GM19463 (cell line): ENCODE measurements around the gene MPRIP.

Experiments used
- ATAC-seq: cut with Tn5 transposase; IDR thresholded peaks from one replicate; pipeline ENCODE4 v1.9.1; 2021; ENCODE audit warnings: mild to moderate bottlenecking, moderate library complexity; ENCODE audit not compliant: unreplicated experiment

The MPRIP gene

DNA sequence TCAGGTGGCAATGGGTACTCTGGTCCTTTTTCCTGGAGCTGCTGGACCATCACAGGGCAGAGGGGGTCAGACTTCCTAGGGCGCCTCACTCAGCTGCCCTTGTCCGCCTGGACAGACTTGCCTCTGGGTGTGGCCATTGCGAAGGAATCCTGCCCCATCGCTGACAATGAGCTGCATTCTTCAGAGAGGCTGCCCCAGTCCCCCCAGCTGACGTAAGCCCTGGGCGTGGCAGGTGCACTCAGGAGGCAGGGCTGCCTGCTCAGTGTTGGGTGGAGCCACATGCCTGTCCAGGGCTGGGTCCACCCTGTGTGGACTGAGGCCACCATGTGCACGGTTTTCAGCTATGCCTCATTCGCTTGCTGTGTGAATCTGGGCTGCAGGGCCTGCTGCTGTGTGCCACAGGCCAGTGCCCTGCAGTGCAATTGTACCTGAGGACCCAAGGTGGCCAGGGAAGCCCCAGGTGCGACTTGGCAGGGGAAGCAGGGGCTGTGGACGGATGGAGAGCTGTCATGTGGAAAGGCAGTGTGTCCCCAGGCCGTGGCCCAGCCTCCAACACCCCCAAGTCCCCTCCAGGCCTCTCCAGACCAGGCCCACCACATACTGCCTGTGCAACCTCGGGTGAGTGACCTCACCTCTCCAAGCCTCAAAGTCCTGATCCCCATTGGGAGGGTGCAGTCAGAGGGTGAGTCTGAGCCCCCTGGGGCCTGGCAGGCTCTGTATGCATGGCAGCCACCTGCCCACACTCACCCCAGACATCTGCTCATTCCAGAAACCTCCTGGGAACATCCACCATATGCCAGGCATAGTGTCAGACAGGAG lies 14.0 kb upstream of the MPRIP start:
- ATAC-seq, result no peak

DNA sequence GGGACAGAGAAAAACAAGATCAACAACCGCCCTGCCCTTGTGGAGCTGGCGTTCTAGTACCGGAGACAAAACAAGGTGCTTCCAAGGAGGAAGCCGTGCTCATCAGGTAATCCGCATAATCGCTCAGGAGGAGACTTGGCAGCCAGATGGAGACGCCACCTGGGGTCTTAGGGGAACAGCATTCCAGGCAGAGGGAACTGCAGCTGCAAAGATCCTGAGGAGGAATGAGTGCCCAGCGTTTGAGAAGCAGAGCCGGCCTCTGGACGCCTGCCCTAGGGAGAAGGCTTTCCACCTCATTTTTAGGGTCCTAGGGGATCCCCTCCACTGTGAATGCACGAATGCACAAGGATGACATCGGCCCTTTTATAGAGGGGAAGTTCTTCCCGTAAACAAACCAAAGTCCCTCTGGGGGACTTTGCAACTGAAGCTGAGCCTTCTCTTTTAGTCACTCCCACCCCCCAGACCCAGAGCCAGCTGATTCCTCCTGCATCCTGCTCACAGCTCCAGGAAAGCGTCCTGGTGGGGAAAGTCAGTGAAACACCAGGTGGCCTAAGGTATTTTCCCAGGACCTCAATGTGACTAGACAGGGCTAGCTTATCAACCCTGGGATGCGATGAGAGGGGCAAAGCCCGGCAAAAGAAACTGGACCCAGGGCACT lies 13.2 kb upstream of the MPRIP start:
- ATAC-seq, result no peak

DNA sequence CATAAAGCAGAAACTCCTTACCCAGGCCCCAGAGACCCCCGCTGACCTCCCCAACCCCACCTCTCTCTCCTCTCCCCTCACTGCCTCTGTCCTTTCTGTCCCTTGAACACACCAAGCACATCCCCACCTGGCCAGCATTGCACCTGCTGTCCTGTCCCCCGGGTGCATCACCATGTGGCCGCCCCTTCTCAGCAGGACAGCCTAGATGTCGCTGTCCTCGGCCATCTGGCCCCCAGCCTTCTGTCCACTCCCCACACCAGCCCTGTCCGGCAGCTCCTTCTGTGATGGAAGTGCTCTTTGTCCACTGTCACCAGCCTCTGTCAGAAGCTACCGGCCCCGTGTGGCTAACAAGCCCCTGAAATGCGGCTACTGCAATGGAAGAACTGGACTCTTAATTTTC lies 12.3 kb upstream of the MPRIP start:
- no peak for ATAC-seq

DNA sequence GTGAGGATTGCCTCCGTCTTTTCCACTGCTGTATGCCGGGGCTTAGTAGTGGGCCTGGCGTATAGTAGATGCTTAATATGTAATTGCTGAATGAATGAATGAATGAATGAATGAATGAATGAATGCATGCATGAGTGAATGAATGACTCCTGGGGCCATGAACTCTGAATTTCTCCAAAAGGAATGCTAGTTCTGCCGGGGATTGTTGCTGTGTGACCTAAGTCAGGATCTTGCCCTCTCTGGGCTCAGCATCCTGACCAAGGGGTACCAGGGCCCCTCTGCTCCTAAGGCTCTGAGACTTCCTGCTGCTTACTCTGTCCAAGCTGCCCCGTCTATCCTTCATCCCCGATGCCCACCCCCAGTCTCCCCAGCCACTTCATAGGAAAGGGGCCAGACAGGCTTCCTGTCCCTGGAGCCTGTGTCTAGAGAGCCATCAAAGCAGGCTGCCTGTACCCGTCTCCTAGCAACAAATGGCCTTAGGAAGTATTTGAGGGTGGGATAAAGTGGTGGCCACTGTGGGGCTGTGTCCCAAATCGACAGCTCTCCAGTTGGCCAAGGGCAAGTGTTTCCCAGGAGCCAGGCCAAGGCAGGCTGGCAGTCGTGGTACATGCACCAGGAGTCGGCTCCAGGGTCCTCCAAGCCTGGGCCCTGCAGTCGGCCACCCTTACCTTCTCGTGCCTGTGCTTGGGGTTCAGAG lies 11.6 kb upstream of the MPRIP start:
- no peak for ATAC-seq

DNA sequence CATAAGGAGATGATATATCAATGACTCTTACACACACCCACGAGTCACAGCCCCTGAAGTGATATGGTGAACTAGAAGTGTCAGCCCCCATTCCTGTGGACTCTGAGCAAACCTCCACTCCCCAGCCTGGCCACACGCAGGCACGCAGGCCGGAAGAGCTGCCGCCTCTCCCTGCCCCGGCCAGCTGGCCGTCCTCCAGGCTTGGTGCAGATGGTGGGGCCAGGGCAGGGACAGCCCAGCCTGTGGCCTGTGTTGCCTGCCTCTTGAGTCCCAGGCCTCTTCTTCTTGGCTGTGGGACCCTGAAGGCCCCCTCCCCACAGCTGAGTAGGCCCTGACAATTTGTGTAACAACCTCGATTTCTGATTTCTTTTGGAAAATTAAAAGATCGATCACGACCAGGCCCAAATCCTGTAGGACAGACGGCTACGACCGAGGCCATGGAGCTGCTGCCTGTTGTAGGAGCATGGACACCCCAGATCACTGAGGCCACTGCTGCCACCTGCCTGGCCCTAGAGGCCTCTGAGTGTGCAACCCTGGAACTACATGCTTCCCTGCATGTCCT lies 10.0 kb upstream of the MPRIP start:
- ATAC-seq, result no peak

DNA sequence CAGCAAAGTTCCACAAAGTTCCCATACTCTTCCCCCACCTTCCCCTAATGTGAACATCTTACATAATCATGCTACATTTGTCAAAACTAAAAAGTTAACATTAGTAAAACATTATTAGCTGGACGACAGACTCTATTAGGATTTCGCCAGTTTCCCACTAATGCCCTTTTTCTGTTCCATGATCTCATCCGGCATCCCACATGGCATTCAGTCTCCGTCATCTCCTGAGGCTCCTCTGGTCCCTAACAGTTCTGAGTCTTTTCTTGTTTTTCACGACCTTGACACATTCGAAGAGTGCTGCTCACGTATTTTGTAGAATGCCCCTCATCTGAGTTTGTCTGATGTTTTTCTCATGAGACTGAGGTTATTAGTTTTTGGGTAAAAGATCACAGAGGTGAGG lies 8.8 kb upstream of the MPRIP start:
- ATAC-seq, result no peak

DNA sequence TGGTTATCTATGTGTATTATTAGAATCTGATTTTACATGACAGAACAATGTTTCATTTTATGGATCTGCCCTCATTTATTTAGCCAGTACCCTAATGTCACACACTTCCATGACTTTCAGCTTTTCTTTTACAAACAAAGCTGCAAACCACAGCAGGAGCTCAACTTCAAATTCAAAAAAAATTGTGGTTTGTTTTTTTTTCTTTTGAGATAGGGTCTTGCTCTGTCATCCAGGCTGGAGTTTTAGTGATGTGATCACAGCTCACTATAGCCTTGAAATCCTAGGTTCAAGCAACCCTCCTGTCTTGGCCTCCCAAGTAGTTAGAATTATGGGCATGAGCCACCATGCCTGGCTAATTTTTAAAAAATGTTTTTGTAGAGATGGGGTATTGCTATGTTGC lies 8.2 kb upstream of the MPRIP start:
- ATAC-seq, result no peak

DNA sequence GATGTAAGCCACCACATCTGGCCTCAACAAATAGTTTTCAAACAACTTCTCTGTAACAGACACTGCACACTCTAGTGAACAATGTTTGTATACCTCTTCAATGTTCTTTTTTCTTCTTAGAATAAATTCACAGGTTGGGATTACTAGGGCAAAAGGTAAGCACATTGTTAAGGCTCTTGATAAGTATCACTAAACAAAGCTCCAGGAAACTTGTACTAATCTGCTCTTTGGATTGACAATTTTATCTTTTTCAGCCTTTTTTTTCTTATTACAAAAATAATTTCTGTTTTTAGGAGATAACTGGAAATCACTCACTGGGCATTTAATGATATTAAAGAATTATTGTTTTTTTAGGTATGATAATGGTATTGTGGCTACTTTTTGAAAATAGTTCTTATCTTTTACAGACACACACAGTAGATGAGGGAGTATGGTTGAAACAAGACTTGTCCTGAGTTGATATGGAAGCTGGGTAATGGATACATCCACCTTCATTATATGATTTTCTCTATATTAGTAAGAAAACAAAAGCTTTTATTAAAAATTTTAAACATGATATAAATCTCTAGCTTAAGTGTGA lies 7.7 kb upstream of the MPRIP start:
- ATAC-seq, result no peak

DNA sequence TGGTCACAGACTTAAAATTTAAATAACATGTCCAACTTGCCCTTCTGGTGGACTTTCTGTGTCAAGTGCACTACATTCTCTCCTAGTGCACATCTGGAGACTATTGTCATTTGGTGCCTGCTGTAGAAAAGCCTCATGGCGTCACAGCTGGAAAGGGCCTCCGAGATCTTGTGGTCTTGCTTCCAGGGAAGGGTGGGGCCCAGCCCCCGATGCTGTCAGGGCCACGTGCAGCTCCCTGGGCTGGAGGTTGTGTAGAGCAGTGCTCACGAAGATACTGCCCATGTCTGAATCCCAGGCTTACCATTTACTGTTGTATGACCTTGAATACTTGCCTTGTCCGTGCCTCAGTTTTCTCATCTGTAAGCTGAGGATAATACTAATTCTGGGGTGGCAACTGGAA lies 6.8 kb upstream of the MPRIP start:
- ATAC-seq, result no peak

DNA sequence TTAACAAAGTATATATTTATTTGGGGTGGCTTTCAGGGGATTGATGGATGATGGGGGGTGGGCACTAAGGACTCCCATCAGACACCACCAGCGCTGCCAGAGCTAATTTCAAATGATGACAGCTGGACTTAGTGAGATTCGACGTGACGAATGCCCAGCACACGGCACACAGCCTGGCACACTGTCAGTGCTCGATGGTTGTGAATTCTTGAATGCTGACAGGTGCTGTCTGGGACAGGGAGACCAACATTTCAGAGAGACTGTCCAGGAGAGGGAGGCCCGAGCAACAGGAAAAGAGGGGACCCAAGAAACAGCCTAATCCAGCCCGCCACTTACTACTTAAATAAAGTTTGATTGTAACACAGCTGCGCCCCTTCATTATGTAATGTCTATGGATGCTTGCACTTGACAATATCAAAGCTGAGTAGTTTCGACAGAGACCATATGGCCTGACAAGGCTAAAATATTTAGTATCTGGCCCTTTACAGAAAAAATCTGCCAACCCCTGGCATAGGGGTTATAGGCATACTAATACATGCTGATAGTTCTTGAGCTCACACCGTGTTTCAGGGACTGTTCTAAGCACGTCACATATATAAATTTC lies 6.2 kb upstream of the MPRIP start:
- ATAC-seq, result no peak

DNA sequence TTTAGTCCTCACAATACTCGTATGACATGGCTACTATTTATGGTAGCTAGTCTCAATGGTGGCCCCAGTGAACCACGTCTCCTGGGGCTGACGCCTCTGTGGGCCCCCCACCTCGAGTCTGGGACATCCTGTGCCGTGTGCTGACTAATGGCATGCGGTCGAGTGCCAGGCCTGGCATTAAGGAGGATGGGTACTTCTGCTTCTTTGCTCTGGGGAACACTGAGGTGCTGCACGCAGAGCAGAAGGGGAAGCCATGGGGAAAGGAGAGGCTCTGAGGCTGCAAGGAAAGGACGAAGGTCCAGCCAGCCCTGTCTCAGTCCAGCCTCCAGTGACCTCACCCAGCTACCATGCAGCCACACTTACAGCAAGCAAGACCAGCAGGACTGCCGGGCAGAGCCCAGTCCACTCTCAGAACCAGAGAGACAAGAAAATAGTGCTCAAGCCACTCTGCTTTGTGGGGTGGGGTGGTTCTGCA lies 5.7 kb upstream of the MPRIP start:
- no peak for ATAC-seq

DNA sequence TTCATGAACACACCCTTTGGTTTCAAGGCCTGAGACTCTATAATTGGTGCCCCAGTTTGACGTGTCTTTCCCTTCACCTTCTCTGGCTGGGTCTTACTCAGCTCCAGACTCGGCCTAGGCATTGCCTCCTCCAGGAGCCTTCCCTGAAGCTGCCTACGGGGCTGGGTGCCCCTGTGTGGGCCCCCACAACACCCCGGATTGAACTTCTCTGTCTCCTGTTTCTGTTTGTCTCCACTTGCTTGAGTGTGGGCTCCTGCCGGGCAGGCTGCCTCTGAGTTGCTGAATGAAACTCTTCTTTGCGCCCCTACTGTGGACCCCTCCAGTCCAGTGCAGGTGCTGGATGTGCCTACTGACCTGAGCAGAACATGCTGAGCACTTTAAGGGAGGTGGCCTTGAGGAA lies 2.3 kb upstream of the MPRIP start:
- ATAC-seq, result no peak

DNA sequence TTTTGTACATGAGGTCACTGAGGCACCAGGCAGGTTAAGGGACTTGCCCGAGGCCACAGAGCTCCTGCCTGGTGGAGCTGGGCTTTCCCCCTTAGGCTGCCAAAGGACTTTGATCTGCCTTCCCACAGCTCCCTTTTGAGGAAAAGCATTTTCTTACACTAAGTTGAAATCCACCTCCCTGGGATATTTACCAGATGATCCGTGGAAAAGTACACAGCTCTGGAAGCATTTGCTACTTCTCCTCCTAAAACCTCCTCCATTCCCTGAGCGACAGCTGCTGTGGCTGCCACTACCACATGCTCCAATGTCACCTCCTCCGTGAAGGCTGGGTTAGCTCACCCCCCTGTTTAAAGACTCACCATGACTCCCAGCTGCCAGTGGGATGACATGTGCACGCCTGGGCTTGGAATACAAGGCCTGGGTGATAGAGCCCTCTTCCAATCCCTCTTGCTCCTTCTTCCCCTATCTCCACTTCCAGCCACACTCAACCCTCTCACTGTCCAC lies 1.2 kb upstream of the MPRIP start:
- ATAC-seq, result no peak

DNA sequence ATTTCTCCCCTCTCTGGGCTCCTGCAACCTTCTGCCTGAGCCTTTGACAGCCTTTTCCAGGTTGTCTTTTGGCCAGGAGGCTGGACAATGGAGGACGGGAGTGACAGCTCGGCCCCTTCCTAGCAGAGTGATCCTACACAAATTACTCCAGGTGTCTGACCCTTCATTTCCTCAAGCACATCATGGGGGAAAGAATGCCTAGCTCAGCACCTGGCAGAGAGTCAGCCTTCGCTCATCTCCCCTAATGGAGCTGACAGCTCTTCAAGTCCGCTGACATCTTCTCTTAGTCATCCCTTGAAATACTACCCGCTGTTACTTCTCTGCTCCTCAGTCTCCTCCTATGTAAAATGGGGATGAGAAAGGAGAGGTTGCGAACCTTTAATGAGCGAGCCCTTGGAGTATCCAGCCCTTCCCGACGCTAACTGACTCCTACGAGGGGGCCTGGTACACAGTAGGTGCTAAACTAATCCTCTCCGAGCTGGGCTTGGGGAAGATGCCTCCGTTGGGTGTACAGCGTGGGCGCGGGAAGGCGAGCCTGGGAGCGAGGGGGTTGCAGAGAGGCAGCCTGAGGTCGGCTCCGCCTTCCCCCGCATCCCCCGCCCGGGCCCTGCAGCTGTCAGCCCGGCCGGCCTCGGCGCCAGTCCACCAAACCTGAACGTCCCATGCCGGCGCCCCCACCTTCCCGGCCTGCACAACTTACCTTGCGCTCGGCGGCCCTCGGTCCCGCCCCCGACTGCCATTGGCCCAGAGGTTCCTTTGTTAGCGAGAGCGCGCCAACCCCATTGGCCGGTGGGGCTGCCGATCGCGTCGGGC lies 480 bp upstream of the MPRIP start:
- ATAC-seq, result peak; percentile 93

DNA sequence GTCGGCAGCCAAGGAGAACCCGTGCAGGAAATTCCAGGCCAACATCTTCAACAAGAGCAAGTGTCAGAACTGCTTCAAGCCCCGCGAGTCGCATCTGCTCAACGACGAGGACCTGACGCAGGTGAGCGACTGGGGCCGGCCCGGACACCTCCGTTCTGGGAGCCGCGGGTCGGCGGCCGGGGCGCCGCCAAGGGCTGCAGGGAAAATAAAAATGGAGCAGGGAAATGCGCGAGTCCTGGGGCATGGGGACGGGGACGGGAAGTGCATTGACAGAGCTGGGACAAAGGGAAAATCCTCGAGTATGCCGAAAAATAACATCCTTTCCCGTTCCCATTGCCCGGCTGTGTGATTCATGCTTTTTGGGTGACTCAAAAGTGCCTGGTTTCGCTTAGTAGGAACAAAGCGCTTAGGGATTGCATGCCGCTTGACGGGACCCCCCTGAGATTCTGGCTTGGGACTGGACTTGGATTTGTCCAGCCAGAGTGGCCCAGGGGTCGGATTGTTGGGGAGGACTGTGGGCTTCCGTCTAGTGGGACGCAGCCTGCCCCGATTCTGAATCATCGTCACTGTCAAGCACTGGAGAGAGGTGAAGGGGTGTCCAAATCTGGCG lies 699 bp downstream of the MPRIP start:
- no peak for ATAC-seq

DNA sequence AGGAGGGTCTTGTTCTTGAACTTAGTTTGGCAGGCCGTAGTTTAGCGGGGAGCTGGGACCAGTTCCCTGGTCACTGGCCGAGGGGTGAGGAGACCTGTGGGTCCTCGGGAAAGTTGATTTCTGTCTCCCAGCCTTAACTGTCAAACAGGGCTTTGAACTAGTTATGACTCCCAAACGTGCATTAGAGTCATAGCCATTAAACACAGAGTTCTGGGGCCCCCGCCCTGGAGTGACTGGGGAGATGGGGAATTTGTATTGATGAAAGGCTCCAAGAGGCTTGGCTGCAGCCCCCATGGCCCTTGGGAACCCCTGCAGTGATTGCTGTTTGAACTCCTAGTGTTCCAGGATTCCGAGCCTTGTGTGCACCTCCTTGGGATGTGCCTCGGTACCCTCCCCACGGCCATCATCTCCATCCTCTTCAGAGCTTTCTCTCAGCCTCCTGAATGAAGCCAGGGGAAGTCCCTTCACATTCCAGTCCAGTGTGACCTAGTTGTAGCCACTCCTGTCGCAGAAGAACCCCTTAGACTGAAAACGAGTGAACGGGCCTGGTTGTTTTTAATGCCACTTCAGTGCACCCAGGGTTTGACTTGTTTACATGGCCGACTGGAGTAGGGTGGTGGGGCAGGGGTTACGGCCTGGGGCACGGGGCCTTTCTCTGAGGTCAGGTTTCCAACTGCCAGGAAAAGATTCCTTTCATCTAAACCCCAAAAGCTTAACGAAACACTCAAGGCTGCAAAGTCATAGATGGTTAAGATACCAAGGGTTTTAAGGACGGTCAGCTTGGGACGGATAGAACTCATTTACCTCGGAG lies 1.4 kb downstream of the MPRIP start:
- no peak for ATAC-seq

DNA sequence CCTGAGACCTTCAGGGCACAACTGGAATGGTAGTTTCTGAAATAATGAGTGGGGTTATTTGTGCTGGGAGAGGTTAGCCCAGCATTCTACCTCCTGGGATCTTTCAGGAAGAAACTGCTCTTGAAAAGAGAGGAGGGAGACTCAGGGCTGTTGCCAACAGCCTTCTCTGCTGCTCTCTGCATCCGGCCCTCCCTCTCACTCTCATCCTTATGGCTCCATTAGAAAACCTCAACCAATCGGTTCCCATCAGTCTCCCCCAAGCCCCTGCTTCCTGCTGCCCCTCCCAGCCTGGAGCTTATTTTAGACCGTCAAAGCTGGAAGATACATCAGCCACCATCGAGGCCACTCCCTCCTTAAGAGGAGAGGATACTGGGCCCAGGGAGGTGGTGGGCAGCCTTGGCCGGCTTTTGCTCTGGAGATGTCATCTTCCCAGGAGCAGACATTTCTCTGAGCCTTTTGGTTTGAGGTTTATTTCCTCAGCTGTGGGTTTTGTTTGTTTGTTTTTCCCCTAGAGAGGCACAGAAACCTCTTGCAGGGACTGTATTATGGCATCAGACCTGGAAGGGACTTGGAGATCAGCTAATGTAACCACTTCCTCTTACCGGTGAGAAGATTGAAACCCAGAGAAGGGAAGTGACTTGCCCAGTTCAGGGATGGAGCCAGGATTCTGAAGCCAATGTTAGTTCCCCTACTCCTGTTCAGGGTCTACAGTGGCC lies 2.7 kb downstream of the MPRIP start:
- no peak for ATAC-seq

DNA sequence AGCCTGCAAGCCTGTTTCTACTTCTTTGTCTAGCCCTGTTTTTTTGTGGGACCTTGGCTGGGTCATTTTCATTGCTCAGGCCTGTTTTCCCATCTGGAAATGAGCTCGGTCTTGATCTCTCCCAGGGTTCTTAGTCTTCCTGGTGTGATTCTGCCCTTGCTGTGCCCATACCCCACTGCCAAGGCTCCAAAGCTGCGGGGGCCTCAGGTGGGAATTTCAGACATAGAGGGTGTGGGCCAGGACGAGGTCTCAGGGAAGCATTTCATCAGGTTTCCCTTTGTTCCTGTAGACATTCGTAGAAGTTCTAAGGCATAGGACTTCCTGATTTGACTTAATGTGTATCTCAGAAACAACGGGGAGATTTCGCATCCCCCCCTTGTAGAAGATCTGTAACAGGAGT lies 5.8 kb downstream of the MPRIP start:
- ATAC-seq, result no peak
